Spleen (tissue), 7 donors: ENCODE data around the gene LRFN5.
"Not testable (repeated sequence)": the region's sequence is repeated elsewhere in the genome, so short reads cannot be mapped to it uniquely, and the experiment has no call there.

Source experiments
- CTCF ChIP-seq, 11 experiments: fragments of 200-600 bp in 7 of 11; fragments of 450-650 bp in 4 of 11; sonication (generic) in 4 of 11; IDR thresholded peaks in 8 of 11; conservative IDR thresholded peaks in 3 of 11; 1 replicate in 7 of 11; 2 replicates in 4 of 11; pipeline versions ENCODE4 v1.4.0 to v1.8.0; 2016 to 2021; ENCODE audit warnings: antibody characterized with exemption in 11 of 11, inconsistent platforms in 4 of 11, mild to moderate bottlenecking in 1 of 11
- POLR2A ChIP-seq, 3 donors: fragments of 450-650 bp; IDR thresholded peaks; one replicate each; pipeline ENCODE4 v1.5.1; 2017; ENCODE audit warnings: antibody characterized with exemption in 3 of 3, mild to moderate bottlenecking in 1 of 3
- donor health status: DM: no; HTN: no; CAD: no; lungs with moderate emphysema.
- donor health status: DM: no; HTN: no; CAD: no.
- donor health status: DM: no; HTN: no; CAD: no.

DNA sequence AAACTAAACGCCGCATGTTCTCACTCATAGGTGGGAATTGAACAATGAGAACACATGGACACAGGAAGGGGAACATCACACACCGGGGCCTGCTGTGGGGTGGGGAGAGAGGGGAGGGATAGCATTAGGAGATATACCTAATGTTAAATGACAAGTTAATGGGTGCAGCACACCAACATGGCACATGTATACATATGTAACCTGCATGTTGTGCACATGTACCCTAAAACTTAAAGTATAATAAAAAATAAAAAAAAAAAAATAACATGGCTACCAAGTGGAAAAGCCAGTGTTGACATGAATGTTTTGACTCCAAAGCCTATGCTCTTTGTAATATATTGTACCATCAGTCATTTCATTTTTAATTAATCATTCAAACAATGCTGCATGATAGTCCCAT lies 39.8 kb upstream of the LRFN5 start:
- TF ChIP-seq POLR2A (IDR thresholded peaks at IDR 0.05); CTCF (IDR thresholded peaks at IDR 0.05 in 8 of 11, conservative IDR thresholded peaks at IDR 0.05 in 3 of 11): not testable (repeated sequence)
